GM23338 (cell line): ENCODE results near the gene C13orf46. TPM values are rescaled to one million over a fixed set of nuclear protein-coding genes. Genes with fewer than 3 reads are reported as not detected.

Source experiments
- ATAC-seq: fragments of 200-7000 bp; cut with Tn5 transposase; 3 replicates; pipeline ENCODE4 v1.9.1; 2020
- DNase-seq: peaks from one replicate; pipeline ENCODE4 v3.0.0-alpha.2; 2015; ENCODE audit warnings: low spot score
- H2AFZ ChIP-seq: fragments of 200-600 bp; sonication (generic); 2 replicates; pipeline ENCODE4 v1.8.0; 2016; ENCODE audit warnings: antibody characterized with exemption, mild to moderate bottlenecking, moderate library complexity
- H3F3A ChIP-seq: fragments of 200-600 bp; sonication (generic); replicated peaks from 2 replicates; pipeline ENCODE4 v1.8.0; 2017; ENCODE audit warnings: antibody characterized with exemption, mixed run types, low read depth
- H3K27ac ChIP-seq: fragments of 200-600 bp; sonication (generic); 2 replicates; pipeline ENCODE4 v1.6.1; 2016; ENCODE audit warnings: low read depth
- H3K27me3 ChIP-seq: fragments of 200-600 bp; sonication (generic); 2 replicates; pipeline ENCODE4 v1.8.0; 2016; ENCODE audit warnings: mild to moderate bottlenecking, mixed run types, moderate library complexity; ENCODE audit not compliant: insufficient read depth
- H3K36me3 ChIP-seq: fragments of 200-600 bp; sonication (generic); 2 replicates; pipeline ENCODE4 v1.8.0; 2016; ENCODE audit warnings: mild to moderate bottlenecking; ENCODE audit not compliant: insufficient read depth
- H3K4me1 ChIP-seq: fragments of 200-600 bp; sonication (generic); 2 replicates; pipeline ENCODE4 v1.8.0; 2016; ENCODE audit warnings: mild to moderate bottlenecking, moderate library complexity; ENCODE audit not compliant: insufficient read depth
- H3K4me2 ChIP-seq: fragments of 200-600 bp; sonication (generic); 2 replicates; pipeline ENCODE4 v1.7.1; 2017; ENCODE audit warnings: mixed run types
- H3K4me3 ChIP-seq: fragments of 200-600 bp; sonication (generic); 2 replicates; pipeline ENCODE4 v1.6.1; 2016; ENCODE audit warnings: mixed run types
- H3K79me2 ChIP-seq: fragments of 200-600 bp; sonication (generic); replicated peaks from 2 replicates; pipeline ENCODE4 v1.8.0; 2017; ENCODE audit warnings: mild to moderate bottlenecking; ENCODE audit not compliant: insufficient read depth
- H3K9me2 ChIP-seq: fragments of 200-600 bp; sonication (generic); 2 replicates; pipeline ENCODE4 v1.8.0; 2017; ENCODE audit not compliant: insufficient read depth
- H4K20me1 ChIP-seq: fragments of 200-600 bp; sonication (generic); replicated peaks from 2 replicates; pipeline ENCODE4 v1.8.0; 2017; ENCODE audit warnings: mild to moderate bottlenecking; ENCODE audit not compliant: insufficient read depth
- H3K27ac Mint-ChIP-seq: 2 replicates; pipeline ENCODE4 v1.8.0; 2020; ENCODE audit warnings: inconsistent platforms, mild to moderate bottlenecking, moderate library complexity, mixed read lengths
- H3K27me3 Mint-ChIP-seq: 3 replicates; pipeline ENCODE4 v1.8.0; 2022; ENCODE audit warnings: low read depth, mild to moderate bottlenecking, moderate library complexity, mixed read lengths, inconsistent platforms; ENCODE audit not compliant: insufficient read depth, poor library complexity
- H3K36me3 Mint-ChIP-seq: 3 replicates; pipeline ENCODE4 v1.8.0; 2021; ENCODE audit warnings: low read depth, mild to moderate bottlenecking, inconsistent platforms, moderate library complexity, mixed read lengths
- H3K4me1 Mint-ChIP-seq: 3 replicates; pipeline ENCODE4 v1.8.0; 2020; ENCODE audit warnings: mild to moderate bottlenecking, inconsistent platforms, mixed read lengths
- H3K4me3 Mint-ChIP-seq: 3 replicates; pipeline ENCODE4 v1.8.0; 2021; ENCODE audit warnings: moderate library complexity, mild to moderate bottlenecking, inconsistent platforms, mixed read lengths
- H3K9me3 Mint-ChIP-seq: 3 replicates; pipeline ENCODE4 v1.8.0; 2020; ENCODE audit warnings: moderate library complexity, mild to moderate bottlenecking, inconsistent platforms, mixed read lengths
- CREB1 ChIP-seq: fragments of 250-450 bp; sonication (Bioruptor Pico); IDR thresholded peaks from 2 replicates; pipeline ENCODE4 v1.5.0; 2020; ENCODE audit warnings: low read depth, mild to moderate bottlenecking, moderate library complexity
- JUNB ChIP-seq: IDR thresholded peaks from one replicate; pipeline ENCODE4 v1.6.1; 2016; ENCODE audit warnings: antibody characterized with exemption; ENCODE audit not compliant: unreplicated experiment
- ZNF114 ChIP-seq: fragments of 250-450 bp; sonication (Bioruptor Pico); IDR thresholded peaks from 2 replicates; pipeline ENCODE4 v1.5.0; 2020; ENCODE audit warnings: mild to moderate bottlenecking, moderate library complexity
- polyA plus RNA-seq: library from polyadenylated mRNA; unstranded; fragments of >200 nt; fragmentation: Nextera tagmentation; extraction: Ambion mirVana; gene quantifications from 2 replicates; pipeline ENCODE4 v1.2.1, GENCODE V29; 2016
- total RNA-seq: library from RNA; depleted of rRNA; stranded (reverse); fragments of >200 nt; shearing (Covaris generic); gene quantifications from 2 replicates; pipeline ENCODE4 v1.2.3, GENCODE V29; 2014
- TF ChIP-seq, protein P1 (sequence below): fragments of 250-450 bp; sonication (Bioruptor Pico); IDR thresholded peaks from 2 replicates; pipeline ENCODE4 v1.5.0; 2020; ENCODE audit warnings: mild to moderate bottlenecking, moderate library complexity
- TF ChIP-seq, protein P2 (sequence below), 2 experiments: fragments of 200-600 bp in 1 of 2; sonication (generic) in 1 of 2; conservative IDR thresholded peaks; 2 replicates each; pipeline versions ENCODE4 v1.5.1 to v1.6.1; 2016 to 2017; ENCODE audit warnings: antibody characterized with exemption in 2 of 2, low read depth in 2 of 2, mild to moderate bottlenecking in 2 of 2, moderate library complexity in 1 of 2
- TF ChIP-seq, protein P3 (sequence below): IDR thresholded peaks from 2 replicates; pipeline ENCODE4 v1.6.1; 2016; ENCODE audit warnings: antibody characterized with exemption
- TF ChIP-seq, protein P4 (sequence below): IDR thresholded peaks from one replicate; pipeline ENCODE4 v1.6.1; 2018; ENCODE audit warnings: antibody characterized with exemption; ENCODE audit not compliant: unreplicated experiment

The C13orf46 gene
- total and polyA plus RNA-seq, 2 experiments from 2014 or later: 0.44 to 1.5 TPM

DNA sequence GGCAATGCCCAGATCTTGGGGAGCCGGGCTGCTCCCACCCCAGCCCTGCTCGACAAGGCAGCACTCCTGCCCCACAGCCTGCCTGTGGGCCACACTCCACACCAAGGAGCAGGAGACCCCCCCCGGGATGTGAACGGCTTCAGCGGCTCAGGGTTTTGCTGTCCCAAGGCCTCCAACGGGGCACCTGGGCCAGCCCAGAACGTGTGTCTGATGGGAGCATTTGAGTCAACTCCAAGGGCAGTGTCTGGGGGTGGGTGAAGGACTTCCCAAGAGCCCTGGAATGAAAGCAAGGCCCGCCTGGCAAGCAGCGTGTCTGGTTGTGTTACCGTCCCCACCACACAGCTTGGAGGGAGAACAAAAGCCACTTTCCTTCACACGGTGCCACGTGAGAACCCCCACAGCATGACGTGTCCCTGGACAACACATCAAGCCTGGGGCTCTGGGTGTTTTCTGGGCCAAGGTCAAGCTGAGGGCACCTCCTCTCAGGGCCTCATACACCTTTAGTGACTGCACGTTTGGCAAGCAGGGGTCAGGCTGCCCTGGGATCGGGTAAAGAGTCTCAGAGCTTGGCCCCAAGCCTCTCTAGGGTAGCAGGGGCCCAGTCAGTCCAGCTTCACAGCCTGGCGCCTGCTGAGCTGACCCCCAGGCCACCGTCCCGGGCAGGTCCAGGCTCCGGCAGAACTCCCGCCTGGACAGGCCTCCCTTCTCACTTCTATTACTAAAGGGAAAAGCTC is 6.0 kb downstream of the C13orf46 start (continued):
- no peak for TF ChIP-seq JUNB
- TF ChIP-seq, protein P1, sequence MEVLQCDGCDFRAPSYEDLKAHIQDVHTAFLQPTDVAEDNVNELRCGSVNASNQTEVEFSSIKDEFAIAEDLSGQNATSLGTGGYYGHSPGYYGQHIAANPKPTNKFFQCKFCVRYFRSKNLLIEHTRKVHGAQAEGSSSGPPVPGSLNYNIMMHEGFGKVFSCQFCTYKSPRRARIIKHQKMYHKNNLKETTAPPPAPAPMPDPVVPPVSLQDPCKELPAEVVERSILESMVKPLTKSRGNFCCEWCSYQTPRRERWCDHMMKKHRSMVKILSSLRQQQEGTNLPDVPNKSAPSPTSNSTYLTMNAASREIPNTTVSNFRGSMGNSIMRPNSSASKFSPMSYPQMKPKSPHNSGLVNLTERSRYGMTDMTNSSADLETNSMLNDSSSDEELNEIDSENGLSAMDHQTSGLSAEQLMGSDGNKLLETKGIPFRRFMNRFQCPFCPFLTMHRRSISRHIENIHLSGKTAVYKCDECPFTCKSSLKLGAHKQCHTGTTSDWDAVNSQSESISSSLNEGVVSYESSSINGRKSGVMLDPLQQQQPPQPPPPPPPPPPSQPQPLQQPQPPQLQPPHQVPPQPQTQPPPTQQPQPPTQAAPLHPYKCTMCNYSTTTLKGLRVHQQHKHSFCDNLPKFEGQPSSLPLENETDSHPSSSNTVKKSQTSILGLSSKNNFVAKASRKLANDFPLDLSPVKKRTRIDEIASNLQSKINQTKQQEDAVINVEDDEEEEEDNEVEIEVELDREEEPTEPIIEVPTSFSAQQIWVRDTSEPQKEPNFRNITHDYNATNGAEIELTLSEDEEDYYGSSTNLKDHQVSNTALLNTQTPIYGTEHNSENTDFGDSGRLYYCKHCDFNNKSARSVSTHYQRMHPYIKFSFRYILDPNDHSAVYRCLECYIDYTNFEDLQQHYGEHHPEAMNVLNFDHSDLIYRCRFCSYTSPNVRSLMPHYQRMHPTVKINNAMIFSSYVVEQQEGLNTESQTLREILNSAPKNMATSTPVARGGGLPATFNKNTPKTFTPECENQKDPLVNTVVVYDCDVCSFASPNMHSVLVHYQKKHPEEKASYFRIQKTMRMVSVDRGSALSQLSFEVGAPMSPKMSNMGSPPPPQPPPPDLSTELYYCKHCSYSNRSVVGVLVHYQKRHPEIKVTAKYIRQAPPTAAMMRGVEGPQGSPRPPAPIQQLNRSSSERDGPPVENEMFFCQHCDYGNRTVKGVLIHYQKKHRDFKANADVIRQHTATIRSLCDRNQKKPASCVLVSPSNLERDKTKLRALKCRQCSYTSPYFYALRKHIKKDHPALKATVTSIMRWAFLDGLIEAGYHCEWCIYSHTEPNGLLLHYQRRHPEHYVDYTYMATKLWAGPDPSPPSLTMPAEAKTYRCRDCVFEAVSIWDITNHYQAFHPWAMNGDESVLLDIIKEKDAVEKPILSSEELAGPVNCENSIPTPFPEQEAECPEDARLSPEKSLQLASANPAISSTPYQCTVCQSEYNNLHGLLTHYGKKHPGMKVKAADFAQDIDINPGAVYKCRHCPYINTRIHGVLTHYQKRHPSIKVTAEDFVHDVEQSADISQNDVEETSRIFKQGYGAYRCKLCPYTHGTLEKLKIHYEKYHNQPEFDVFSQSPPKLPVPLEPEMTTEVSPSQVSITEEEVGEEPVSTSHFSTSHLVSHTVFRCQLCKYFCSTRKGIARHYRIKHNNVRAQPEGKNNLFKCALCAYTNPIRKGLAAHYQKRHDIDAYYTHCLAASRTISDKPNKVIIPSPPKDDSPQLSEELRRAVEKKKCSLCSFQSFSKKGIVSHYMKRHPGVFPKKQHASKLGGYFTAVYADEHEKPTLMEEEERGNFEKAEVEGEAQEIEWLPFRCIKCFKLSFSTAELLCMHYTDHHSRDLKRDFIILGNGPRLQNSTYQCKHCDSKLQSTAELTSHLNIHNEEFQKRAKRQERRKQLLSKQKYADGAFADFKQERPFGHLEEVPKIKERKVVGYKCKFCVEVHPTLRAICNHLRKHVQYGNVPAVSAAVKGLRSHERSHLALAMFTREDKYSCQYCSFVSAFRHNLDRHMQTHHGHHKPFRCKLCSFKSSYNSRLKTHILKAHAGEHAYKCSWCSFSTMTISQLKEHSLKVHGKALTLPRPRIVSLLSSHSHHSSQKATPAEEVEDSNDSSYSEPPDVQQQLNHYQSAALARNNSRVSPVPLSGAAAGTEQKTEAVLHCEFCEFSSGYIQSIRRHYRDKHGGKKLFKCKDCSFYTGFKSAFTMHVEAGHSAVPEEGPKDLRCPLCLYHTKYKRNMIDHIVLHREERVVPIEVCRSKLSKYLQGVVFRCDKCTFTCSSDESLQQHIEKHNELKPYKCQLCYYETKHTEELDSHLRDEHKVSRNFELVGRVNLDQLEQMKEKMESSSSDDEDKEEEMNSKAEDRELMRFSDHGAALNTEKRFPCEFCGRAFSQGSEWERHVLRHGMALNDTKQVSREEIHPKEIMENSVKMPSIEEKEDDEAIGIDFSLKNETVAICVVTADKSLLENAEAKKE (CRISPR knock-in tag): no peak

DNA sequence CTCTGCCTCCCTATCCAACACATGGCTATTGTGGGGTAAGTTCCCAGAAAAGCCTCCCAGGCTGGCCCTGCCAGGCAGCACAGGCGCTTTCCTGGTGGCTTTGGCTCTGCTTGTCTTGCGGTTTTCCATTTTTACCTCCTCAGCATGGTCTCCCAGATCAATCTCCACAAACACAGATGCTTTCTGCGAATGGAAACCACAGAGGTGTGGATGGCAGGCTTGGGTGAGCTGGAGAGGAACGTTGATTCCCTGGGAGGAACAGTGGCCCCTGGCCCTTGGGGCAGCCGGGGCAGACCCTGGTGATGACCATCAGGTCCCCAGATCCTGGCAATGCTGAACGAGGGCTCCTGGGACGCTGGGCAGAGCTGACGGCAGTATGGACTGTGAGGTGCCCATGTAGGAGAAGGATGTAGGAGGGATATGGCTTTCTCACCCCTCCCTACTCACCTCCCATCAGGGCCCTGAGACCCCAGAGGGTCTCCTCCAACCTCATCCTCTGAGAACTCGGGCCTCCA is 6.6 kb downstream of the C13orf46 start:
- ATAC-seq (no peak), DNase-seq (no peak)
- H3K79me2 ChIP-seq: no peaks in the 10 kb centered on the region
- H3K27ac Mint-ChIP-seq: no peak overlapping the region
- no peaks in the 10 kb centered on the region for H3K4me1 ChIP-seq
- H3K27ac ChIP-seq: no peak overlapping the region
- no peak overlapping the region for H3K4me3 ChIP-seq
- H3K4me3 Mint-ChIP-seq: no peak overlapping the region
- no peaks in the 10 kb centered on the region for H3F3A ChIP-seq
- H3K9me3 Mint-ChIP-seq: peaks cover 11% of the 10 kb centered on the region
- no peak overlapping the region for H2AFZ ChIP-seq
- H4K20me1 ChIP-seq: no peaks in the 10 kb centered on the region
- H3K36me3 ChIP-seq: no peaks in the 10 kb centered on the region
- peaks cover 4% of the 10 kb centered on the region; the same call in 2 of the 3 replicates for H3K36me3 Mint-ChIP-seq
- H3K4me2 ChIP-seq: no peak overlapping the region
- peaks cover 7% of the 10 kb centered on the region for H3K27me3 Mint-ChIP-seq
- no peaks in the 10 kb centered on the region for H3K4me1 Mint-ChIP-seq
- no peaks in the 10 kb centered on the region for H3K9me2 ChIP-seq
- no peaks in the 10 kb centered on the region for H3K27me3 ChIP-seq
- TF ChIP-seq CREB1 (CRISPR knock-in tag) (no peak), ZNF114 (CRISPR knock-in tag) (no peak), JUNB (no peak)
- TF ChIP-seq, protein P2, sequence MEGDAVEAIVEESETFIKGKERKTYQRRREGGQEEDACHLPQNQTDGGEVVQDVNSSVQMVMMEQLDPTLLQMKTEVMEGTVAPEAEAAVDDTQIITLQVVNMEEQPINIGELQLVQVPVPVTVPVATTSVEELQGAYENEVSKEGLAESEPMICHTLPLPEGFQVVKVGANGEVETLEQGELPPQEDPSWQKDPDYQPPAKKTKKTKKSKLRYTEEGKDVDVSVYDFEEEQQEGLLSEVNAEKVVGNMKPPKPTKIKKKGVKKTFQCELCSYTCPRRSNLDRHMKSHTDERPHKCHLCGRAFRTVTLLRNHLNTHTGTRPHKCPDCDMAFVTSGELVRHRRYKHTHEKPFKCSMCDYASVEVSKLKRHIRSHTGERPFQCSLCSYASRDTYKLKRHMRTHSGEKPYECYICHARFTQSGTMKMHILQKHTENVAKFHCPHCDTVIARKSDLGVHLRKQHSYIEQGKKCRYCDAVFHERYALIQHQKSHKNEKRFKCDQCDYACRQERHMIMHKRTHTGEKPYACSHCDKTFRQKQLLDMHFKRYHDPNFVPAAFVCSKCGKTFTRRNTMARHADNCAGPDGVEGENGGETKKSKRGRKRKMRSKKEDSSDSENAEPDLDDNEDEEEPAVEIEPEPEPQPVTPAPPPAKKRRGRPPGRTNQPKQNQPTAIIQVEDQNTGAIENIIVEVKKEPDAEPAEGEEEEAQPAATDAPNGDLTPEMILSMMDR (conservative IDR thresholded peaks at IDR 0.05; ENCODE audit: low read depth in 2 of 2): no peak
- TF ChIP-seq, protein P3, sequence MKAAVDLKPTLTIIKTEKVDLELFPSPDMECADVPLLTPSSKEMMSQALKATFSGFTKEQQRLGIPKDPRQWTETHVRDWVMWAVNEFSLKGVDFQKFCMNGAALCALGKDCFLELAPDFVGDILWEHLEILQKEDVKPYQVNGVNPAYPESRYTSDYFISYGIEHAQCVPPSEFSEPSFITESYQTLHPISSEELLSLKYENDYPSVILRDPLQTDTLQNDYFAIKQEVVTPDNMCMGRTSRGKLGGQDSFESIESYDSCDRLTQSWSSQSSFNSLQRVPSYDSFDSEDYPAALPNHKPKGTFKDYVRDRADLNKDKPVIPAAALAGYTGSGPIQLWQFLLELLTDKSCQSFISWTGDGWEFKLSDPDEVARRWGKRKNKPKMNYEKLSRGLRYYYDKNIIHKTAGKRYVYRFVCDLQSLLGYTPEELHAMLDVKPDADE: no peak
- TF ChIP-seq, protein P4, sequence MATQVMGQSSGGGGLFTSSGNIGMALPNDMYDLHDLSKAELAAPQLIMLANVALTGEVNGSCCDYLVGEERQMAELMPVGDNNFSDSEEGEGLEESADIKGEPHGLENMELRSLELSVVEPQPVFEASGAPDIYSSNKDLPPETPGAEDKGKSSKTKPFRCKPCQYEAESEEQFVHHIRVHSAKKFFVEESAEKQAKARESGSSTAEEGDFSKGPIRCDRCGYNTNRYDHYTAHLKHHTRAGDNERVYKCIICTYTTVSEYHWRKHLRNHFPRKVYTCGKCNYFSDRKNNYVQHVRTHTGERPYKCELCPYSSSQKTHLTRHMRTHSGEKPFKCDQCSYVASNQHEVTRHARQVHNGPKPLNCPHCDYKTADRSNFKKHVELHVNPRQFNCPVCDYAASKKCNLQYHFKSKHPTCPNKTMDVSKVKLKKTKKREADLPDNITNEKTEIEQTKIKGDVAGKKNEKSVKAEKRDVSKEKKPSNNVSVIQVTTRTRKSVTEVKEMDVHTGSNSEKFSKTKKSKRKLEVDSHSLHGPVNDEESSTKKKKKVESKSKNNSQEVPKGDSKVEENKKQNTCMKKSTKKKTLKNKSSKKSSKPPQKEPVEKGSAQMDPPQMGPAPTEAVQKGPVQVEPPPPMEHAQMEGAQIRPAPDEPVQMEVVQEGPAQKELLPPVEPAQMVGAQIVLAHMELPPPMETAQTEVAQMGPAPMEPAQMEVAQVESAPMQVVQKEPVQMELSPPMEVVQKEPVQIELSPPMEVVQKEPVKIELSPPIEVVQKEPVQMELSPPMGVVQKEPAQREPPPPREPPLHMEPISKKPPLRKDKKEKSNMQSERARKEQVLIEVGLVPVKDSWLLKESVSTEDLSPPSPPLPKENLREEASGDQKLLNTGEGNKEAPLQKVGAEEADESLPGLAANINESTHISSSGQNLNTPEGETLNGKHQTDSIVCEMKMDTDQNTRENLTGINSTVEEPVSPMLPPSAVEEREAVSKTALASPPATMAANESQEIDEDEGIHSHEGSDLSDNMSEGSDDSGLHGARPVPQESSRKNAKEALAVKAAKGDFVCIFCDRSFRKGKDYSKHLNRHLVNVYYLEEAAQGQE: no peak
